GM12873 (cell line): Measurements from ENCODE around the gene PROS1.

ENCODE experiments used
- CTCF ChIP-seq: IDR thresholded peaks from 2 replicates; pipeline ENCODE4 v1.5.1; 2012; ENCODE audit warnings: low read depth, mild to moderate bottlenecking, moderate library complexity, low read length, control low read depth; ENCODE audit not compliant: insufficient read depth; ENCODE audit errors: missing control alignments

PROS1 gene

GRCh38 chr3:93931597-93932229, 42.0 kb downstream of the PROS1 start:
- no peak for TF ChIP-seq CTCF

- TF ChIP-seq CTCF, result no peak
These were observed 43.7 kb downstream of the PROS1 start for GRCh38 chr3:93930041-93930440.

- TF ChIP-seq CTCF, result no peak
These were observed 46.9 kb downstream of the PROS1 start for GRCh38 chr3:93926789-93927188.

GRCh38 chr3:93924491-93924890, 49.2 kb downstream of the PROS1 start:
- no peak for TF ChIP-seq CTCF

GRCh38 chr3:93923006-93923405, 50.7 kb downstream of the PROS1 start:
- TF ChIP-seq CTCF, result no peak

- TF ChIP-seq CTCF, result no peak
These were observed 62.5 kb downstream of the PROS1 start for GRCh38 chr3:93911206-93911605.

- no peak for TF ChIP-seq CTCF
These were observed 63.6 kb downstream of the PROS1 start for GRCh38 chr3:93910097-93910496.
